ENCODE data around the gene NCAM1.
A peak's percentile ranks its signal among the peaks of the same experiment; 100 is the strongest.

Gene NCAM1

GRCh38 chr11:112961751-112962578 is 745 bp downstream of the NCAM1 start:
- Histone ChIP-seq H3K36me3 (ENCODE audit: control insufficient read depth in 4 of 4, insufficient read depth in 4 of 4, low read length in 3 of 4) (no peaks in the 10 kb centered on the region), H3K27me3 (replicated peaks in 2 of 5; ENCODE audit: control insufficient read depth in 4 of 5, insufficient read depth in 5 of 5, low read length in 4 of 5) (peaks cover 13 to 96% (median 37%) of the 10 kb centered on the region in 5 experiments), H3K4me3 (ENCODE audit: control insufficient read depth in 1 of 7, extremely low read depth in 1 of 7, insufficient read depth in 4 of 7, low read depth in 2 of 7, low read length in 6 of 7) (peak overlapping the region; percentile 37 to 81 (median 67)), H3K4me1 (ENCODE audit: control extremely low read depth in 1 of 4, control insufficient read depth in 4 of 4, insufficient read depth in 4 of 4, low read length in 3 of 4) (peaks cover 0 to 29% (median 27%) of the 10 kb centered on the region in 4 experiments), H3K9me3 (ENCODE audit: control extremely low read depth in 1 of 5, control insufficient read depth in 4 of 5, insufficient read depth in 2 of 5, low read depth in 1 of 5, low read length in 4 of 5) (no peaks in the 10 kb centered on the region), H3K27ac (ENCODE audit: insufficient read depth in 1 of 2, low read depth in 1 of 2, low read length in 2 of 2, poor library complexity in 1 of 2, severe bottlenecking in 2 of 2) (no peak overlapping the region)
- under 1% methylated on average over 69 of the region's 82 CpGs for whole genome bisulfite sequencing (ENCODE audit: insufficient coverage)
- DNase-seq: peak in 2 of 3 donors; percentile 56 to 63
- ChIA-PET CTCF (no interaction called here), POLR2A (no interaction called here)

GRCh38 chr11:112962579-112963367 is 1.6 kb downstream of the NCAM1 start:
- CTCF ChIA-PET: no interaction called here
- H3K4me1 ChIP-seq (ENCODE audit: control extremely low read depth in 1 of 4, control insufficient read depth in 4 of 4, insufficient read depth in 4 of 4, low read length in 3 of 4): peaks cover 0 to 29% (median 27%) of the 10 kb centered on the region in 4 experiments
- H3K9me3 ChIP-seq (ENCODE audit: control extremely low read depth in 1 of 5, control insufficient read depth in 4 of 5, insufficient read depth in 2 of 5, low read depth in 1 of 5, low read length in 4 of 5): no peaks in the 10 kb centered on the region
- H3K27ac ChIP-seq (ENCODE audit: insufficient read depth in 1 of 2, low read depth in 1 of 2, low read length in 2 of 2, poor library complexity in 1 of 2, severe bottlenecking in 2 of 2): no peak overlapping the region
- no peaks in the 10 kb centered on the region for H3K36me3 ChIP-seq (ENCODE audit: control insufficient read depth in 4 of 4, insufficient read depth in 4 of 4, low read length in 3 of 4)
- peaks cover 11 to 91% (median 38%) of the 10 kb centered on the region in 5 experiments for H3K27me3 ChIP-seq (replicated peaks in 2 of 5; ENCODE audit: control insufficient read depth in 4 of 5, insufficient read depth in 5 of 5, low read length in 4 of 5)
- peak in 1 of 3 donors; percentile 17 for DNase-seq
- POLR2A ChIA-PET: no interaction called here
- WGBS (ENCODE audit: insufficient coverage): 2% methylated on average over 56 of the region's 67 CpGs
- peak overlapping the region; percentile 37 to 81 (median 67) for H3K4me3 ChIP-seq (ENCODE audit: control insufficient read depth in 1 of 7, extremely low read depth in 1 of 7, insufficient read depth in 4 of 7, low read depth in 2 of 7, low read length in 6 of 7)

GRCh38 chr11:112963368-112963955 is 2.2 kb downstream of the NCAM1 start:
- 3% methylated on average over 20 of the region's 48 CpGs for WGBS (ENCODE audit: insufficient coverage)
- no peak overlapping the region for H3K27ac ChIP-seq (ENCODE audit: insufficient read depth in 1 of 2, low read depth in 1 of 2, low read length in 2 of 2, poor library complexity in 1 of 2, severe bottlenecking in 2 of 2)
- POLR2A ChIA-PET: no interaction called here

GRCh38 chr11:112965656-112966055 is 4.4 kb downstream of the NCAM1 start:
- H3K36me3 ChIP-seq (ENCODE audit: control insufficient read depth in 4 of 4, insufficient read depth in 4 of 4, low read length in 3 of 4): no peaks in the 10 kb centered on the region
- peaks cover 7 to 71% (median 27%) of the 10 kb centered on the region in 5 experiments for H3K27me3 ChIP-seq (replicated peaks in 2 of 5; ENCODE audit: control insufficient read depth in 4 of 5, insufficient read depth in 5 of 5, low read length in 4 of 5)
- H3K4me1 ChIP-seq (ENCODE audit: control extremely low read depth in 1 of 4, control insufficient read depth in 4 of 4, insufficient read depth in 4 of 4, low read length in 3 of 4): peaks cover 0 to 35% (median 32%) of the 10 kb centered on the region in 4 experiments
- WGBS (ENCODE audit: insufficient coverage): 50% methylated on average over 2 of the region's 4 CpGs
- DNase-seq: no peak
- no peak overlapping the region for H3K4me3 ChIP-seq (ENCODE audit: control insufficient read depth in 1 of 7, extremely low read depth in 1 of 7, insufficient read depth in 4 of 7, low read depth in 2 of 7, low read length in 6 of 7)
- POLR2A ChIA-PET: interaction anchor here (0.6 kb wide), 1 partner anchor 661 kb away, joined by 3 read pairs; no protein-coding TSS in a partner anchor
- CTCF ChIA-PET: no interaction called here
- no peak overlapping the region for H3K27ac ChIP-seq (ENCODE audit: insufficient read depth in 1 of 2, low read depth in 1 of 2, low read length in 2 of 2, poor library complexity in 1 of 2, severe bottlenecking in 2 of 2)
- no peaks in the 10 kb centered on the region for H3K9me3 ChIP-seq (ENCODE audit: control extremely low read depth in 1 of 5, control insufficient read depth in 4 of 5, insufficient read depth in 2 of 5, low read depth in 1 of 5, low read length in 4 of 5)

More at GRCh38 chr11:112963368-112963955, 2.2 kb downstream of the NCAM1 start:
- CTCF ChIA-PET: no interaction called here
- Histone ChIP-seq H3K36me3 (ENCODE audit: control insufficient read depth in 4 of 4, insufficient read depth in 4 of 4, low read length in 3 of 4) (no peaks in the 10 kb centered on the region), H3K4me1 (ENCODE audit: control extremely low read depth in 1 of 4, control insufficient read depth in 4 of 4, insufficient read depth in 4 of 4, low read length in 3 of 4) (peaks cover 0 to 29% (median 27%) of the 10 kb centered on the region in 4 experiments), H3K4me3 (ENCODE audit: control insufficient read depth in 1 of 7, extremely low read depth in 1 of 7, insufficient read depth in 4 of 7, low read depth in 2 of 7, low read length in 6 of 7) (peak overlapping the region in 6 of 7 experiments; percentile 10 to 81 (median 54)), H3K9me3 (ENCODE audit: control extremely low read depth in 1 of 5, control insufficient read depth in 4 of 5, insufficient read depth in 2 of 5, low read depth in 1 of 5, low read length in 4 of 5) (no peaks in the 10 kb centered on the region), H3K27me3 (replicated peaks in 2 of 5; ENCODE audit: control insufficient read depth in 4 of 5, insufficient read depth in 5 of 5, low read length in 4 of 5) (peaks cover 8 to 86% (median 36%) of the 10 kb centered on the region in 5 experiments)
- no peak for DNase-seq

GRCh38 chr11:112966561-112966960 is 5.3 kb downstream of the NCAM1 start:
- Histone ChIP-seq H3K36me3 (ENCODE audit: control insufficient read depth in 4 of 4, insufficient read depth in 4 of 4, low read length in 3 of 4) (no peaks in the 10 kb centered on the region), H3K27ac (ENCODE audit: insufficient read depth in 1 of 2, low read depth in 1 of 2, low read length in 2 of 2, poor library complexity in 1 of 2, severe bottlenecking in 2 of 2) (no peak overlapping the region), H3K4me1 (ENCODE audit: control extremely low read depth in 1 of 4, control insufficient read depth in 4 of 4, insufficient read depth in 4 of 4, low read length in 3 of 4) (peaks cover 0 to 26% (median 24%) of the 10 kb centered on the region in 4 experiments), H3K4me3 (ENCODE audit: control insufficient read depth in 1 of 7, extremely low read depth in 1 of 7, insufficient read depth in 4 of 7, low read depth in 2 of 7, low read length in 6 of 7) (no peak overlapping the region), H3K9me3 (ENCODE audit: control extremely low read depth in 1 of 5, control insufficient read depth in 4 of 5, insufficient read depth in 2 of 5, low read depth in 1 of 5, low read length in 4 of 5) (no peaks in the 10 kb centered on the region), H3K27me3 (replicated peaks in 2 of 5; ENCODE audit: control insufficient read depth in 4 of 5, insufficient read depth in 5 of 5, low read length in 4 of 5) (peaks cover 8 to 67% (median 20%) of the 10 kb centered on the region in 5 experiments)
- ChIA-PET POLR2A (no interaction called here), CTCF (no interaction called here)
- no peak for DNase-seq
- 100% methylated on average over 3 of the region's 4 CpGs for WGBS (ENCODE audit: insufficient coverage)

- Histone ChIP-seq H3K27me3 (replicated peaks in 2 of 5; ENCODE audit: control insufficient read depth in 4 of 5, insufficient read depth in 5 of 5, low read length in 4 of 5) (peaks cover 8 to 64% (median 18%) of the 10 kb centered on the region in 5 experiments), H3K4me3 (ENCODE audit: control insufficient read depth in 1 of 7, extremely low read depth in 1 of 7, insufficient read depth in 4 of 7, low read depth in 2 of 7, low read length in 6 of 7) (no peak overlapping the region), H3K4me1 (ENCODE audit: control extremely low read depth in 1 of 4, control insufficient read depth in 4 of 4, insufficient read depth in 4 of 4, low read length in 3 of 4) (peaks cover 0 to 21% (median 19%) of the 10 kb centered on the region in 4 experiments), H3K36me3 (ENCODE audit: control insufficient read depth in 4 of 4, insufficient read depth in 4 of 4, low read length in 3 of 4) (no peaks in the 10 kb centered on the region), H3K9me3 (ENCODE audit: control extremely low read depth in 1 of 5, control insufficient read depth in 4 of 5, insufficient read depth in 2 of 5, low read depth in 1 of 5, low read length in 4 of 5) (no peaks in the 10 kb centered on the region), H3K27ac (ENCODE audit: insufficient read depth in 1 of 2, low read depth in 1 of 2, low read length in 2 of 2, poor library complexity in 1 of 2, severe bottlenecking in 2 of 2) (no peak overlapping the region)
- DNase-seq: no peak
- ChIA-PET POLR2A (no interaction called here), CTCF (no interaction called here)
- no CpG with 5 or more reads among the region's 3 CpGs for WGBS (ENCODE audit: insufficient coverage)
These were observed 5.9 kb downstream of the NCAM1 start for GRCh38 chr11:112967082-112967481.
